Right cardiac atrium (tissue), 5 donors: ENCODE results near the gene MTMR11. TPM values are rescaled to one million over a fixed set of nuclear protein-coding genes. Genes with fewer than 3 reads are reported as not detected.
"Not testable (repeated sequence)": the region's sequence is repeated elsewhere in the genome, so short reads cannot be mapped to it uniquely, and the experiment has no call there.

ENCODE experiments used
- ATAC-seq, 2 donors: fragments of 200-7000 bp; cut with Tn5 transposase; one replicate each; pipeline versions ENCODE4 v1.8.0 to v1.9.1; 2020; ENCODE audit warnings: moderate library complexity in 2 of 2, mild to moderate bottlenecking in 1 of 2
- DNase-seq, 3 donors: peaks; one replicate each; pipeline ENCODE4 v3.0.0-alpha.2; 2020
- H3K27ac ChIP-seq: one replicate; pipeline ENCODE4 v1.5.1; 2013; ENCODE audit warnings: mild to moderate bottlenecking, low read length, control low read depth, moderate library complexity
- H3K27me3 ChIP-seq: one replicate; pipeline ENCODE4 v1.6.1; 2013; ENCODE audit not compliant: control insufficient read depth, insufficient read depth
- H3K4me1 ChIP-seq: one replicate; pipeline ENCODE4 v1.6.1; 2013; ENCODE audit warnings: low read length; ENCODE audit not compliant: control insufficient read depth, insufficient read depth
- H3K4me3 ChIP-seq: one replicate; pipeline ENCODE4 v1.5.1; 2013; ENCODE audit warnings: low read length, control low read depth
- H3K9me3 ChIP-seq: one replicate; pipeline ENCODE4 v1.6.1; 2013; ENCODE audit warnings: low read length; ENCODE audit not compliant: control insufficient read depth
- WGBS: extraction: QIAGEN DNeasy Blood & Tissue Kit; methylation state at CpG from one replicate; pipeline ENCODE4 v1.1.7; 2013; 5-methylcytosine and 5-hydroxymethylcytosine counted together
- intact Hi-C, 4 donors: fragments of 100-400 bp; cut with DNase I; formaldehyde crosslinking; loops; one replicate each; pipeline versions ENCODE4 v1.11.0 to v1.14.0; 2022 to 2023
- polyA plus RNA-seq: library from polyadenylated mRNA; stranded (reverse); fragments of 200-250 nt; gene quantifications from one replicate; pipeline ENCODE4 v1.2.3, GENCODE V29; 2013
- total RNA-seq, 4 donors: library from RNA; stranded (reverse); fragmentation: NEBNext Ultra II Directional; extraction: Animal tissue kit (Norgen Biotek cat#: 25700); gene quantifications; one replicate each; pipeline ENCODE4 v1.2.1, GENCODE V29; 2021
- donor health status: healthy with polysubstance abuse.
- donor health status: DM: no; HTN: yes; CAD: no.
- donor health status: DM: no; HTN: no; CAD: no.
- donor health status: DM: no; HTN: yes; CAD: no; lungs with severe emphysema.
- donor health status: DM: yes; HTN: yes; CAD: no.

The MTMR11 gene
- total and polyA plus RNA-seq, 5 donors, result 3.1 to 14.9 (median 8.6) TPM

- no peak for DNase-seq
- H3K27me3 ChIP-seq, result no peaks in the 10 kb centered on the region
- H3K27ac ChIP-seq, result no peak overlapping the region
- intact Hi-C loops, result loop anchor here in 1 of 4 donors (10.0 kb wide), 1 partner anchor 158 kb away; no protein-coding TSS in a partner anchor
- no peaks in the 10 kb centered on the region for H3K9me3 ChIP-seq
- no peak for ATAC-seq
- WGBS, result 91% methylated on average over 4 of the region's 4 CpGs
- H3K4me1 ChIP-seq, result peaks cover 6% of the 10 kb centered on the region
- no peak overlapping the region for H3K4me3 ChIP-seq
Observed at GRCh38 chr1:149896575-149896974, 40.1 kb downstream of the MTMR11 start.

GRCh38 chr1:149888999-149889289 is 47.7 kb downstream of the MTMR11 start:
- intact Hi-C loops, result no loop called here
- 13% methylated on average over 6 of the region's 6 CpGs for WGBS
- Histone ChIP-seq H3K4me1 (peaks cover 3% of the 10 kb centered on the region), H3K27me3 (no peaks in the 10 kb centered on the region), H3K9me3 (no peaks in the 10 kb centered on the region), H3K4me3 (peak overlapping the region; percentile 46), H3K27ac (peak overlapping the region; percentile 98)
- DNase-seq, result peak in 2 of 3 donors; percentile 45 to 75
- ATAC-seq, result no peak

- peak; percentile 53 to 59 for ATAC-seq
- intact Hi-C loops, result no loop called here
- WGBS, result 3% methylated on average over 28 of the region's 28 CpGs
Observed at GRCh38 chr1:149888247-149888998, 48.3 kb downstream of the MTMR11 start.

GRCh38 chr1:149887456-149888246 is 49.0 kb downstream of the MTMR11 start:
- intact Hi-C loops, result no loop called here
- Histone ChIP-seq H3K4me3 (peak overlapping the region; percentile 46), H3K9me3 (no peaks in the 10 kb centered on the region), H3K27ac (peak overlapping the region; percentile 98), H3K4me1 (peaks cover 3% of the 10 kb centered on the region), H3K27me3 (no peaks in the 10 kb centered on the region)
- peak; percentile 76 to 88 (median 85) for DNase-seq
- ATAC-seq, result peak; percentile 80 to 83
- WGBS, result under 1% methylated on average over 46 of the region's 46 CpGs

More at GRCh38 chr1:149888247-149888998, 48.3 kb downstream of the MTMR11 start:
- H3K4me1 ChIP-seq, result peaks cover 3% of the 10 kb centered on the region
- no peaks in the 10 kb centered on the region for H3K9me3 ChIP-seq
- peak overlapping the region; percentile 46 for H3K4me3 ChIP-seq
- H3K27ac ChIP-seq, result peak overlapping the region; percentile 98
- peak; percentile 79 to 91 (median 90) for DNase-seq
- H3K27me3 ChIP-seq, result no peaks in the 10 kb centered on the region

GRCh38 chr1:149887196-149887455 is 49.6 kb downstream of the MTMR11 start:
- H3K27me3 ChIP-seq, H3K9me3 ChIP-seq, H3K4me1 ChIP-seq, intact Hi-C loops, ATAC-seq, DNase-seq: not testable (repeated sequence)
- Histone ChIP-seq H3K27ac (peak overlapping the region; percentile 90), H3K4me3 (peak overlapping the region; percentile 46)
- WGBS, result 1% methylated on average over 13 of the region's 13 CpGs

GRCh38 chr1:149886396-149887195 is 50.1 kb downstream of the MTMR11 start:
- Histone ChIP-seq H3K27ac (peak overlapping the region; percentile 99), H3K27me3 (no peaks in the 10 kb centered on the region), H3K4me3 (peak overlapping the region; percentile 95), H3K4me1 (peaks cover 3% of the 10 kb centered on the region), H3K9me3 (no peaks in the 10 kb centered on the region)
- peak; percentile 89 to 91 for ATAC-seq
- peak; percentile 83 to 89 (median 88) for DNase-seq
- WGBS, result under 1% methylated on average over 62 of the region's 62 CpGs
- intact Hi-C loops, result no loop called here

DNA sequence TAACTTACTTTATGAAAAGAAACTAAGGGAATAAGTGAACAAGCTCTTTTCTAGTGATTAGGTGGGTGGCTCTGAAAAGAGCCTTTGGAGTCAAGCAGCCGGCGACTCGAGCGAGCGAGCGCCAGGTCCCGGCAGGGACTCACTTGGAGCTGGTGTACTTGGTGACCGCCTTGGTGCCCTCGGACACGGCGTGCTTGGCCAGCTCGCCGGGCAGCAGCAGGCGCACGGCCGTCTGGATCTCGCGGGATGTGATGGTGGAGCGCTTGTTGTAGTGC is 50.6 kb downstream of the MTMR11 start:
- Histone ChIP-seq H3K27ac (peak overlapping the region; percentile 99), H3K4me3 (peak overlapping the region; percentile 95)
- intact Hi-C loops, H3K4me1 ChIP-seq, H3K9me3 ChIP-seq, H3K27me3 ChIP-seq: not testable (repeated sequence)
- ATAC-seq (peak in 1 of 2 donors; percentile 1), DNase-seq (peak in 1 of 3 donors; percentile 71)
- under 1% methylated on average over 19 of the region's 19 CpGs for WGBS

DNA sequence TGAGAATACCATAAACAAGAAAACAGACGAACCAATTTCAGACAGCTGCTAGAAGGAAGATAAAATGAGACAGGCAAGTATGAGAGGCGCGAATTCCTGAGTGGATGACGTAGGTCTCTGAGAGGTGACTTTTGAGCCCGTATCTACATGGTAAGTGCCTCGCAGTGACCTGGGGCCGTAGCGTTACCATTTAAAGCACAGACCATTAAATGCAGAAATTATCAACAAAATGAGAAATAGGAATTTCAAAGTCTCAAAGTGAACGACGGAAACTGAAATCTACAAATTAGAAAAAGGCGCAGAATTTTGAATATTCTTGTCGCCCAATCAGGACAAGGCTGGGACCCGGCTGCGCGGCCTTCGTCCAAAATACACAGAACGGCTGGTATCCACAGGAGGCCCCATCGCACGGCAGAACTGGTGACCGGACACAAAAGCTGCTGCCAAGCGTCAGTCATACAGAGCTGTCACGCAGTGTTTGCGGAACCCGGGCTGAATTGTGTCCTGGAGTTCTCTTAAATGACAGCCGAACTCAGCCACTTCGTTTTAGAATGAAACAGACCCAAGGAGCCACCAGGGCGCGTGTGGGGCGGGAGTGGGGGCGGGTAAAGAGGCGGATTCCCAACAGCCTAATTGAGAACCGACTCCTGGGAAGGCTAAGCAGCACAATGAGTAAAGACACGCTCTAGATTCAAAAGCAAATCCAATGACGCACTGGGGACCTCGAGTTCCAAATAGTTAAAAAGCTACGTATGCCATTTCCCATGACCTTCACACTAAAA is 51.1 kb downstream of the MTMR11 start:
- intact Hi-C loops, result no loop called here

GRCh38 chr1:149884433-149885338 is 52.0 kb downstream of the MTMR11 start:
- H3K4me3 ChIP-seq, result peak overlapping the region; percentile 95
- H3K27ac ChIP-seq, result peak overlapping the region; percentile 99
- intact Hi-C loops, result no loop called here
- DNase-seq, result no peak
- no peak for ATAC-seq
- H3K27me3 ChIP-seq, result no peaks in the 10 kb centered on the region
- peaks cover 3% of the 10 kb centered on the region for H3K4me1 ChIP-seq
- H3K9me3 ChIP-seq, result no peaks in the 10 kb centered on the region
- WGBS, result 7% methylated on average over 9 of the region's 9 CpGs

More for the DNA sequence above, 51.1 kb downstream of the MTMR11 start:
- under 1% methylated on average over 36 of the region's 36 CpGs for WGBS
- H3K27me3 ChIP-seq, result no peaks in the 10 kb centered on the region
- H3K4me1 ChIP-seq, result peaks cover 3% of the 10 kb centered on the region
- peak overlapping the region; percentile 99 for H3K27ac ChIP-seq
- H3K9me3 ChIP-seq, result no peaks in the 10 kb centered on the region
- ATAC-seq, result peak; percentile 77 to 78
- peak; percentile 91 to 96 (median 95) for DNase-seq
- H3K4me3 ChIP-seq, result peak overlapping the region; percentile 95
